Stimulated activated CD8-positive, alpha-beta memory T cell treated with anti-CD3 and anti-CD28 coated beads, Interleukin-2, amount 100 ng/mL, for 1 hour (primary cell): ENCODE data around the gene CIB2.

Experiments used
- DNase-seq, 2 donors: peaks; one replicate each; pipeline ENCODE4 v3.0.0-alpha.2; 2020; ENCODE audit warnings: low read depth in 2 of 2

CIB2 gene

DNA sequence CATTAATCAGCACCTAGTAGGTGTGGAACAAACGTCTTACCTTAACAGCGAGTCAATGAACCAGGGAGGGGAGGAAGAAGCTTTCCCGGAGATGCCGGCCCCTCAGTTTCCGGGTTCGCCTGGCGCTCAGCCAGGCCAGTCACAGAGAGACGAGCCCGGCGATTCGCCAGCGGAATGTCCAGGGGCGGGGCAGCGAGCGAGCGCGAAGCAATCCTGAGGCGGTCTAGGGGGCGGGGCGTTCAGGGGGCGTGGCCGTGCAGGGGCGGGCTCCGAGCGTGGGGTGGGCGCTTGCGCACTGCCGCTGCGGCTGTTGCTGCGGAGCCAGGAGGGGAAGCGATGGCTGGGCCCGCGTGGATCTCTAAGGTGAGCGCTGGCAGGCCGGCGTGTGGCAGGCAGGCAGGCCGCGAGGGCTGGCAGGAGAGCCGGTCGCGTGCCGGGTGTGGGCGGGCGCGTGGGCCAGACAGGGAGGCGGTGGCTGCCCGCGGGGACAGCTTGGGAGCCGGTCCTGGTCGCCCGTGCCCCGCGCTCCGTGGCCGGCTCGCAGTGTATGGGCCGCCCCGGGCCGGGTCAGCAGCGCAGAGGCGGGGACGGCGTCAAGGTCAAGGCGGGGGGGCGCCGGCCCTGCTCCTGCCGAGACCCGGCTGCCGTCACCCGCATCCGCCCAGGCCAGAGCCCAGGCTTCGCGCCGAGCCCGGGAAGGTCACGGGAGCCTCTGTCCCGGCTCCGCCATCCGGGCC lies 18.0 kb upstream of the CIB2 start, which contains the start of gene IDH3A:
IDH3A (plus strand) TSS at position 295 of the 737 bp plus-strand sequence; CDS start at position 337, 42 bp downstream.
- peak; percentile 100 for DNase-seq

DNA sequence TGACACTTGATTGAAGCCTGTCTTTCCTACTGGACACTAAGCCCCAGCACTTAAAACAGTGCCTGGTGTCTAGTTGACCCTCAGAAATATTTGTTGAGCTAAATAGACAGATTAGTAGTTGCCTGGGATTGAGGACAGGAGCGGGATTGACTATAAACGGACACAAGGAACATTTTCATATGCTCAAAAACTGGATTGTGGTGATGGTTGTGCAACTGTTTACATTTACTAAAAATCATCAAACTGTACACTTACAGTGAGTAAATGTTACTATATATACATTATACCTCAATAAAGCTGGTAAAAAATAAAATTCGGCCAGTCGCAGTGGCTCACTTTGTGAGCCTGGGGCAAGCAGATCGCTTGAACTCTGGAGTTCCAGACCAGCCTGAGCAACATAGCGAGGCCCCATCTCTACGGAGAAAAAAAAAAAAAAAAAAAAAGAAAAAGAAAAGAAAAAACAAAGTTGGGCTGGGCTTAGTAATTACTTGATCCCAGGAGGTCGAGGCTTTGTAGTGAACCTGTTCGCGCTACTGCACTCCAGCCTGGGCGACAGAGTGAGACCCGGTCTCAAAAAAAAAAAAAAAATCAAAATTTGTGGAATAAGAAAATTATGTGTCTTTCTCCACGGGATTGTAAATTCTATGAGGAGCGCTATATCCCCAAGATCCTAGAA lies 17.3 kb upstream of the CIB2 start:
- no peak for DNase-seq

DNA sequence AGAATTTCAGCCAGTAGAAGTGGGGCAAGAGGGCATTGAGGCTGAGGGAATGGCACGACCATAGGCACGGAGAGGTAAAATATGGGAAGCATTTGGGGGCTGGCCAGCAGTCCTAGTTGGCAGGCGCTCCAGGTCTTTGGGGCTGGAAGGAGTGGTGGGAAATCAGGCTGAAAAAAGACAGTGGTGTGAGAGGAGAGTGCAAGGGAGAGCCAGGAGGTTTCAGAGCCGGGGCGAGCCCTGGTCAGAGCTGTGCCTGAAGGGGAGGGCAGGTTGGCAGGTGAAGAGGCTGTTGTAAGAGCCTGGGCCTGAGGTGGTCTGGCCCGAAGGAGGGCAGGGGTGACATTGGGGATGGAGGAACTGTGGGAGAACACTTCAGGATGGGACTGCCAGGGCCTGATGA lies 16.3 kb upstream of the CIB2 start:
- DNase-seq, result no peak

GRCh38 chr15:78146425-78147154 lies 15.3 kb upstream of the CIB2 start:
- DNase-seq, result no peak

- no peak for DNase-seq
These were observed 11.1 kb upstream of the CIB2 start for GRCh38 chr15:78142332-78142731.

GRCh38 chr15:78140292-78140691 lies 9.0 kb upstream of the CIB2 start:
- no peak for DNase-seq

DNA sequence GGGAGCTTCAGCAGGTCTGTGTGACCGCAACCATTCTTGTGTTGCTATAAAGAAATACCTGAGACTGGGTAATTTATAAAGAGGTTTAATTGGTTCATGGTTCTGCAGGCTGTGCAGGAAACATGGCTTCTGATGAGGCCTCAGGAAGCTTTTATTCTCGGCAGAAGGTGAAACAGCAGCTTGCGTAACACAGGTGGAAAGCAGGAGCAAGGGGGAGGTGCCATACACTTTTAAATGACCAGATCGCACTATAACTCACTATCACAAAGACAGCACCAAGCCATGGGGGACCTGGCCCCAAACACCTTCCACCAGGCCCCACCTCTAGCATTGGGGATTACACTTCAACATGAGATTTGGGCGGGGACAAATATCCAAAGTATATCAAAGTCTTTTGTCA lies 8.3 kb upstream of the CIB2 start:
- no peak for DNase-seq

GRCh38 chr15:78133801-78134200 lies 2.6 kb upstream of the CIB2 start:
- DNase-seq, result no peak

DNA sequence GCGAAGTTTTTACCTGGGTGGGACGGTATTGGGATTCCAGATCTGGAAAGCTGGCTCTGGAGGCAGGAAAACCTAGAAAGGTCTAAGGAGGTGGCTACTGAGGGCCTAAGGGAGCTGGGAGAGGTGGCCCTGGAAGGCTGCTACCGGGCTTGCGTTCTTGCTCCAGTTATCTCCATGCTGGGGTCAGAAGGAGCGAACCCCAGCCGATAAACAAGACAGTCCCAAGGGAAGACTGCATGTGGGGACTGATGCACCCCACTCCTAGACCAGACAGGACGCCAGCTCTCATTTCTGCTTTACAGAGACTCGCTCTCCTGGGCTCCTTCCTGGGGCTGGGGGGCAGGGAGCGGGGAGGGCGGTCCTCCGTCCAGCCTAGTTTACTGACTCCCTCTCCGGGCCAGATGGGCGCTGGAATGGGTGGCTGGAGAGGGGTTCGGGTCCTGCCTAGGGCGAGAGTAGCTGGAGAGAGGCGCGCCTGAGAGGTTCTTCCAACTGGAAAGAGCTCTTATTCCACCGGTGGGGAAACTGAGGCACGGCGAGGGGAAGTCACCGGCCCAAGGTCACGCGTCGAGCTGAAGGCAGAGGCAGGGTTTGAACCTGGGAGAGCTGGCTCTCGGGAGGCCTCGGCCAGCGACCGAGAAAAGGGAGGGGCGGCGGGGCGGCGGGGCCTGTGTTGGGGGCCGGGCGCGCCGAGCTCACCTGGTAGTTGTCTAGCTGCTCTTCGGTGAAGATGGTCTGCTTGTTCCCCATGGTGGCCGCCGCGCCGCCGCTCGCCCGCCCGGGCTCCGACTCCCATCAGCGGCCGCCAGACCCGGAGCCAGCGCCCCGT lies 565 bp downstream of the CIB2 start:
- DNase-seq, result peak in 1 of 2 donors; percentile 22

DNA sequence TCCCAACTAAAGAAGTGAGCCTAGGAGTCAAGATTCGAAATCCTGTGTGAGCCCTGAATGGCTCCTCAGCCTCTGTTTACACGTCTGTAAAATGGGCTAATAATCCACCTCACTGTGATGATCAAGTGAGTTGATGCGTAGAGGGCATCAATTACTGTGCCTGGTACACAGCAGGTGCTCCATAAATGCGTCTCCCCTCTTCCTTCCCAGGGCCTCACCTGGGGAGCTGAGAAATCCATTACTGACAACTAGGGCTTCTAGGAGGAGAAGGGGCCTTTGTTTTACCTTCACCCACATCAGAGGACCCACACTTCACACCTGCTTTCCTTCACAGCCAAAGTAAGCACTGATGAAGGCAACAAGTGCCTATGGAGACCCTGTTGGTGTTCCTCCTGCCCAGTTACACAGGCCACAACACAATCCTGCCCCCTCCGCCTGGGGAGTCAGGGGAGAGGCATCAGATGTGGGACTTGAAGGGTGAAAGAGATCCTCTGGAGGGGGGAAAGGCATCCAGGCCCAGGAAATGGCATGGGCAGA lies 1.4 kb downstream of the CIB2 start:
- no peak for DNase-seq

DNA sequence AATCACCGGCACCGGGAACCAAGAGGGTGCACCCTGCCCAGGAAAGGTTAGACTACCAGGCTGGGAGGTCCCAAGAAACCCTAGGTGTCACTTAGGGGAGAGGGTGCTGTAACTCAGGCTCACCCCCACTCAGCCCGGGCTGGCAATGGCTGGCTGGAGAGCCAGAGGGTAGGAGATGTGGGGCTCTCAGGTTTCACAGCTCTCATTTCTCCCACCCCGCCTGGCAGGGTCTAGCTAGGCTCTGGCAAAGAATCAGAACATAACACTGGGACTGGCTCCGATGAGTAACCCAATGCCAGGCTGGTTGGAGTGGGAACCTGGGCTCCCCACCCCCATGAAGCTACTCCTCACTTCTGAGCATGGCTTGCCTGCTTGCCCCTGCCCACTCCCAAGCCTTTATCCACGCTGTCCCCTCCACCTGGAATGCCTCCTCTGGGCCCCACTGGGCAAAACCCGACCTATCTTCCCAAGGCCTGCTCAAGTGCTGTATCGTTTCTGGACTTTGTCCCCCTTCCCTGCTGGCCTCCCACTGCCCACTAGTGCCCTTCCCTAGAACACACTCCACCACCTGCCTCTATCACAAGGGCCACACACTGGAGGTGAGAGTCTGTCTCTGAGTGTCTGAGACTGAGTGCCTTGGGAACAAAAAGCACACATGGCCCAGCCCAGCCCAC lies 2.0 kb downstream of the CIB2 start:
- no peak for DNase-seq

- DNase-seq, result no peak
These were observed 3.4 kb downstream of the CIB2 start for GRCh38 chr15:78127882-78128281.

DNA sequence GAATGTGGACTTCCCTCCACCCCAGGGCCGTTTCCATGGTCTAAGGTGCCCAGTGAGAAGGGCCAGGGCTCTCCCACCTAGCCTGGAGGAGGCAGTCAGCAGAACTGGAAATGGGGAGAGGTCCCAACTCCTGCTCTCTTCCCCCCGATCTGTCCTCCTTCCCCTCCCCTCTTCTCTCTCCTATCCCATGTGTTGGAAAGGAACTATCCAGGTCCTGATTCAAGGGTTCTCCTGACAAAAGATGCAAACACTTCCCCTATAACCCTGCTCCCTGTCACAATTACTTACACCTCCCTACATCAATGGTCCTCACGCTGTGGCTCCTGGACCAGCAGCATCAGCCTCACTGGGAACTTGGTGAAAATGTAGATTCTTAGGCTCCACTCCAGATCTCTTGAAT lies 6.0 kb downstream of the CIB2 start:
- no peak for DNase-seq

DNA sequence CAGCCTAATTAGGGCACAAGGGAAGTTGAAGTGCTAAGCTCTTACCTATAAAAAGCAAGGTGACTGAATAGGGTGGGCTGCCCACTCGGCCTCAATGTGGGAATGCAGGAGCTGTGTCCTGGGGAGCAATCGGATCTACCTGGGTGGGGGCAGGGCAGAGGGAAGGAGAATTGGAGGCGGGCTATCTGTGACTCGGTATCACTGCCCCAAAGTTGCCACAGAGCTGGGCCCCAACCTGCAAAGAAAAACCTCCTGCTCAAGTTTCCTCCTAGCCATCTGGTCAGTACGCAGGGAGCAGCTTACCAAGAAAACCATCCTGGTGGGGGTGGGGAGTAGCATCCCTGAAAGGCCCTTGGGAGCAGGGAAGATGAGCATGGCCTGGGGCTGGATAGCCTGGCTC lies 10.7 kb downstream of the CIB2 start:
- no peak for DNase-seq

GRCh38 chr15:78112551-78112950 lies 18.7 kb downstream of the CIB2 start:
- DNase-seq, result no peak

DNA sequence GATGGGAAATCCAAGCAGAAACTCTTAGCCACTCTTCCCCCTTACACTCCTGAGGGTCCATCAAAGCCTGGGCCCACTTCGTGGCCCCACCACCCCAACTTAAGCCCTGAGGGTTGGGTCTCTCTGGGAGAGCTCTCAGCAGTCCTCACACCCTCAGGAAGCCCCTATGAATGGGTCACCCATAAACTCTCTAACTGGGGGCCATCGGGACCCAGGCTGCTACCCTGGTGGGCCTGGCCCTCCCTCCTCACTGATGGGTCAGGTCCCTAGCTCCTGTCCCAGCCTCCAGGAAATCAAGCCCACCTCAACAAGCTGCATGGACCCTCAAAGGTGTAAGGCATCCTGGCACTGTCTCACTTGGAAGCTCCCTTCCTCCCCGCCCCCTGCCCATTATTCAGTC lies 19.5 kb downstream of the CIB2 start:
- no peak for DNase-seq

DNA sequence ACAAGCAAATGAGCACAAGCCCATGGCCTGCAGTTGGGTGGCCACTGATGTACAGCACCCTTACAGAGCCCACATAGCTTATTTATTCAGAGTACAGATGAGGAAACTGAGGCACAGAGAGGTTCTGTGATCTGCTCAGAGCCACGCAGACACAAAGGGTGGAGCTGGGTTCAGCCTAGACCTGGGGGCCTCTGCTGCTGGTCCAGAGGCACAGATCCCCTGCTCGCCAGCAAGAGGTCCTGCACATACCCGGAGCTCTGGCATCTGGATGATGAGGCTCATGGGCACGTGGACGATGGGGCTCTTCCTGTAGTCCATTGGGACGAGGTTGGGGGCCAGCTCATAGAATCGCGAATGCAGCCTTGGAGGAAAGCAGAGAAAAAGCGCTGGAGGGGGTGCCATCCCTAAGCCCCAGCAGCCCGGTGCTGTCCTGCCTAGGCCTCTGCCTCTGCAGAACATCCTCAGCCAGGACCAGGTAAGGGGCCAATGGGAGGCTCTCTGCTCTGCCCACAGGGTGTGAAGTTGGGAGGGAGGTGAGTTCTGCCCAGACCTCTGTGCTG lies 20.2 kb downstream of the CIB2 start:
- DNase-seq, result no peak

- DNase-seq, result no peak
These were observed 21.1 kb downstream of the CIB2 start for GRCh38 chr15:78110096-78110495.

DNA sequence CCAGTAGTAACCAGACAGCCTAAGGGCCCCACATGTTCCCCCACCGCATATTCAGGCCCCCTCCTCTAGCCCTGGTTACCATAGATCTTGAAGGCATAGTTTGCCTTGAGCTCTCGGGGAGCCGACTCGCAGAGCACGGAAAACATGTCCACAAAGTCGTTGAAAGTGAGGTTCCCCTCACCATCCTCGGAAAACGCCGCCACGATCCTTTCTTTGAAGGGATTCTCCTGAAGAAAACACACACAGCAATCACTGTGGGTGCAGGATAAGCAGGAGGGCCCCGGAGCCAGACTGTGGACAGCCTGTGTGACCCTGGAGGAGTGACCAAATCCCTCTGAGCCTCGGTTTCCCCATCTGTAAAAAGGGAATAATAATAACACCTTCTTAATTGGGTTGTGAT lies 22.1 kb downstream of the CIB2 start:
- no peak for DNase-seq

DNA sequence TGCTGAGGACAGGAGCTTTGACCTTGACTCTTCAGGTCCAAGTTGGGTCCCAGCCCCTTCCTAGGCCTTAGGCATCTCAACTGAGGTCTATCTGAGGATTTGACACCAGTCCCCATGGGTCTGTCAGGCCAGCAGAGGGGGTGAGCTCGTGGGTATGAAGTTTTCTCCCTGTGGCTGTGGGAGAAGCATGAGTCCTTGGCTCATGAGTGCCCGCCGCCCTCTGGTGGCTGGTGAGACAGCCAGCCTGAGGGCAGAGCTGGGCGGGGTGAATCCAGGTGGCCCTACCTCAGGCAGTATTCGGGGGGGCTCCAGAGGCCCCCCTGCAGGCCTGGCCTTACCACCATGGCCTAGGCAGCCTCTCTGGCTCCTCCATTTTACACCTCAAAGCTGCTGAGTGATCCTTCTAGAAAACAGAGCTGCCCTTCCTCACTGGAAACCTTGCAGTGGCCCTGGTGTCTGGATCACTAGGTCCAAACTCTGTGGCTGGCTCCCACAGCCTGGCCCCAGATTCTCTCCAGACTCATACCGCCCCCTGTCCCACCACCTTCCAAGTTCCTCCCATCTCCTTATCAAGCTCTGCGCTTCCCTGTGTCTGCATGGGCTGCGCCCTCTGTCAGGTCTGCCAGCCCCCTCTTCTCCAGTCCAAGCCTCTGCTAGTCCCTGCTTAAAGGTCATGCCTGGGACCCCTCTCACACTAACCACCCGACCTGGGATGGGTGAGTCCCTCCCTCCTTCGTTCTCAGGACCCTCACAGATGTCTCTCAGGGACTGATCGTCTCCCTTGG lies 22.8 kb downstream of the CIB2 start:
- peak; percentile 66 to 72 for DNase-seq
